Subcutaneous adipose tissue (tissue), 4 donors: ENCODE measurements around the gene SEPTIN2. TPM values are rescaled to one million over a fixed set of nuclear protein-coding genes. Genes with fewer than 3 reads are reported as not detected.

ENCODE experiments used
- CTCF ChIP-seq: fragments of 450-650 bp; IDR thresholded peaks from one replicate; pipeline ENCODE4 v1.5.1; 2016; ENCODE audit warnings: low read depth, mild to moderate bottlenecking, control low read depth, antibody characterized with exemption, moderate library complexity
- total RNA-seq, 4 donors: library from RNA; depleted of rRNA; stranded (reverse); fragments of >200 nt; gene quantifications; one replicate each; pipeline ENCODE4 v1.1.0, GENCODE V29; 2016

The SEPTIN2 gene
- total RNA-seq, 4 donors from 2014 or later, result 299 to 428 (median 363) TPM

GRCh38 chr2:241320394-241320793 is 4.7 kb downstream of the SEPTIN2 start:
- no peak for TF ChIP-seq CTCF

- no peak for TF ChIP-seq CTCF
Measured at GRCh38 chr2:241321033-241321432, 5.3 kb downstream of the SEPTIN2 start.

GRCh38 chr2:241321886-241322285 is 6.2 kb downstream of the SEPTIN2 start:
- no peak for TF ChIP-seq CTCF

- no peak for TF ChIP-seq CTCF
Measured at GRCh38 chr2:241323778-241324177, 8.1 kb downstream of the SEPTIN2 start.

GRCh38 chr2:241324775-241325174 is 9.1 kb downstream of the SEPTIN2 start:
- TF ChIP-seq CTCF, result no peak

GRCh38 chr2:241325257-241325656 is 9.5 kb downstream of the SEPTIN2 start:
- no peak for TF ChIP-seq CTCF

GRCh38 chr2:241329669-241330615 is 14.2 kb downstream of the SEPTIN2 start:
- TF ChIP-seq CTCF, result no peak
